ENCODE measurements around the gene SCNN1G.

- TF ChIP-seq CTCF (conservative IDR thresholded peaks at IDR 0.05 in 1 of 2, IDR thresholded peaks at IDR 0.05 in 1 of 2; ENCODE audit: low read depth in 1 of 2, low read length in 2 of 2): no peak
- no peak for TF ChIP-seq EZH2 (IDR thresholded peaks at IDR 0.05; ENCODE audit: low read length, missing control alignments)
These were observed 41.0 kb upstream of the SCNN1G start for GRCh38 chr16:23141500-23141899.

All from fibroblast of lung (primary cell).